Hepatocyte (in vitro differentiated cells): Measurements from ENCODE around the gene GNL1. TPM values are rescaled to one million over a fixed set of nuclear protein-coding genes. Genes with fewer than 3 reads are reported as not detected.

Source experiments
- DNase-seq: peaks from one replicate; pipeline ENCODE4 v3.0.0-alpha.2; 2016; ENCODE audit warnings: low spot score
- H2AFZ ChIP-seq: fragments of 200-600 bp; sonication (generic); 2 replicates; pipeline ENCODE4 v1.6.0; 2016; ENCODE audit warnings: antibody characterized with exemption, mild to moderate bottlenecking
- H3K27ac ChIP-seq: fragments of 200-600 bp; sonication (generic); 2 replicates; pipeline ENCODE4 v1.5.1; 2016; ENCODE audit warnings: mild to moderate bottlenecking
- H3K27me3 ChIP-seq: fragments of 200-600 bp; sonication (generic); 2 replicates; pipeline ENCODE4 v1.6.1; 2016
- H3K36me3 ChIP-seq: fragments of 200-600 bp; sonication (generic); replicated peaks from 2 replicates; pipeline ENCODE4 v1.5.1; 2016; ENCODE audit warnings: low read depth; ENCODE audit not compliant: insufficient read depth
- H3K4me1 ChIP-seq: fragments of 200-600 bp; sonication (generic); 2 replicates; pipeline ENCODE4 v1.5.1; 2016; ENCODE audit warnings: mild to moderate bottlenecking, moderate library complexity; ENCODE audit not compliant: insufficient read depth
- H3K4me2 ChIP-seq: fragments of 200-600 bp; sonication (generic); 2 replicates; pipeline ENCODE4 v1.6.0; 2016
- H3K4me3 ChIP-seq: fragments of 200-600 bp; sonication (generic); 2 replicates; pipeline ENCODE4 v1.5.1; 2016; ENCODE audit warnings: mild to moderate bottlenecking
- H3K79me2 ChIP-seq: fragments of 200-600 bp; sonication (generic); 2 replicates; pipeline ENCODE4 v1.6.0; 2017; ENCODE audit warnings: mild to moderate bottlenecking
- H3K9me2 ChIP-seq: fragments of 200-600 bp; sonication (generic); replicated peaks from 2 replicates; pipeline ENCODE4 v1.6.0; 2017; ENCODE audit warnings: mild to moderate bottlenecking; ENCODE audit not compliant: insufficient read depth
- H3K9me3 ChIP-seq: fragments of 200-600 bp; sonication (generic); 2 replicates; pipeline ENCODE4 v1.5.1; 2016; ENCODE audit warnings: low read depth, mild to moderate bottlenecking
- H4K20me1 ChIP-seq: fragments of 200-600 bp; sonication (generic); 2 replicates; pipeline ENCODE4 v1.6.0; 2016; ENCODE audit warnings: mild to moderate bottlenecking; ENCODE audit not compliant: insufficient read depth, poor library complexity, severe bottlenecking
- EZH2 ChIP-seq: fragments of 200-600 bp; sonication (generic); IDR thresholded peaks from 2 replicates; pipeline ENCODE4 v1.6.1; 2016; ENCODE audit warnings: antibody characterized with exemption, mild to moderate bottlenecking, borderline replicate concordance
- EZH2phosphoT487 ChIP-seq: fragments of 200-600 bp; sonication (generic); IDR thresholded peaks from one replicate; pipeline ENCODE4 v1.6.1; 2018; ENCODE audit warnings: antibody characterized with exemption, mild to moderate bottlenecking, low read depth, moderate library complexity; ENCODE audit not compliant: unreplicated experiment, severe bottlenecking
- WGBS: methylation state at CpG from one replicate; pipeline ENCODE4 v1.1.6; 2016; ENCODE audit warnings: low lambda C conversion rate; ENCODE audit errors: missing lambda C conversion rate; 5-methylcytosine and 5-hydroxymethylcytosine counted together
- polyA plus RNA-seq: library from polyadenylated mRNA; unstranded; fragments of >200 nt; fragmentation: Nextera tagmentation; extraction: Ambion mirVana; gene quantifications from 2 replicates; pipeline ENCODE4 v1.2.1, GENCODE V29; 2016
- total RNA-seq: library from RNA; depleted of rRNA; stranded (reverse); fragments of >200 nt; gene quantifications from 2 replicates; pipeline ENCODE4 v1.2.3, GENCODE V29; 2014
- TF ChIP-seq, protein P1 (sequence below): fragments of 200-600 bp; sonication (generic); IDR thresholded peaks from 2 replicates; pipeline ENCODE4 v1.5.1; 2016; ENCODE audit warnings: antibody characterized with exemption, mild to moderate bottlenecking; ENCODE audit not compliant: poor library complexity

Gene GNL1
- total and polyA plus RNA-seq, 2 experiments from 2014 or later, result 29.5 to 81.1 TPM

DNA sequence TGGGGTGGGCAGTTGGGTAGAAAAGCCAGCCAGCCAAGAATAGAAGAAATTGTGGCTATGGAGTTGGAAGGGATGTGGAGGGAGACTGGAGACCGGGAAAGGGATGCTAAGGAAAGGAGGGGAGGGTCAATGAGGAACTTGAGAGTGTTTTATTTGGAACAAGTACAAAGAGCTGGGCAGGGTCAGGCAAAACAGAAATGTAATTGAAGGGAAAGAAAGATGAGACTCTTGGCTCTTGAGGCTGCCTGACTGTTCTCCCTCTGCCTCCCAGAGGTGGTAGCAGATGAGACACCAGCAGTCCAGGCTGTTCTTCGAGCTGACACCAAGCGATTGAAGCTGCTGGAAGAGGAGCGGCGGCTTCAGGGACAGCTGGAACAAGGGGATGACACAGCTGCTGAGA, 27.6 kb upstream of the GNL1 start:
- no peak for DNase-seq
- Histone ChIP-seq H3K4me3 (no peak overlapping the region), H3K4me1 (no peaks in the 10 kb centered on the region), H3K27ac (no peak overlapping the region), H2AFZ (no peak overlapping the region), H3K27me3 (no peaks in the 10 kb centered on the region), H3K4me2 (no peak overlapping the region), H3K79me2 (no peaks in the 10 kb centered on the region), H4K20me1 (no peaks in the 10 kb centered on the region), H3K9me3 (no peaks in the 10 kb centered on the region), H3K9me2 (no peaks in the 10 kb centered on the region), H3K36me3 (no peaks in the 10 kb centered on the region)
- TF ChIP-seq EZH2, result no peak
- TF ChIP-seq, protein P1, sequence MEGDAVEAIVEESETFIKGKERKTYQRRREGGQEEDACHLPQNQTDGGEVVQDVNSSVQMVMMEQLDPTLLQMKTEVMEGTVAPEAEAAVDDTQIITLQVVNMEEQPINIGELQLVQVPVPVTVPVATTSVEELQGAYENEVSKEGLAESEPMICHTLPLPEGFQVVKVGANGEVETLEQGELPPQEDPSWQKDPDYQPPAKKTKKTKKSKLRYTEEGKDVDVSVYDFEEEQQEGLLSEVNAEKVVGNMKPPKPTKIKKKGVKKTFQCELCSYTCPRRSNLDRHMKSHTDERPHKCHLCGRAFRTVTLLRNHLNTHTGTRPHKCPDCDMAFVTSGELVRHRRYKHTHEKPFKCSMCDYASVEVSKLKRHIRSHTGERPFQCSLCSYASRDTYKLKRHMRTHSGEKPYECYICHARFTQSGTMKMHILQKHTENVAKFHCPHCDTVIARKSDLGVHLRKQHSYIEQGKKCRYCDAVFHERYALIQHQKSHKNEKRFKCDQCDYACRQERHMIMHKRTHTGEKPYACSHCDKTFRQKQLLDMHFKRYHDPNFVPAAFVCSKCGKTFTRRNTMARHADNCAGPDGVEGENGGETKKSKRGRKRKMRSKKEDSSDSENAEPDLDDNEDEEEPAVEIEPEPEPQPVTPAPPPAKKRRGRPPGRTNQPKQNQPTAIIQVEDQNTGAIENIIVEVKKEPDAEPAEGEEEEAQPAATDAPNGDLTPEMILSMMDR, result no peak
- no peak for TF ChIP-seq EZH2phosphoT487
- 97% methylated on average over 5 of the region's 5 CpGs for WGBS

DNA sequence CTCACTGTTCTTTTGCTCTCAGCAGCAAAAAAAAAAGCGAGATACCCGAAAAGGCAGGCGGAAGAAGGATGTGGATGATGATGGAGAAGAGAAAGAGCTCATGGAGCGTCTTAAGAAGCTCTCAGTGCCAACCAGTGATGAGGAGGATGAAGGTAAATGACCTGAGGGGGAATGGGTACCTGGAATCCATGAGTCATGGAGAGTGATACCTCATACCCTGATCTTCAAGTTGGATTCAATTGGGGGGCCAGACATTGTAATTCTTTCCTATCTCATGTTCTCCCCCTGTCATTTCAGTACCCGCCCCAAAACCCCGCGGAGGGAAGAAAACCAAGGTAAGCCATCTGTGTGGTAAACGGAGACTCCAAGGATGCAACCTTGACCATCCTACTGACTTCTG, 21.8 kb upstream of the GNL1 start:
- Histone ChIP-seq H3K9me3 (no peaks in the 10 kb centered on the region), H3K36me3 (no peaks in the 10 kb centered on the region), H3K79me2 (peaks cover 38% of the 10 kb centered on the region), H2AFZ (no peak overlapping the region), H3K9me2 (no peaks in the 10 kb centered on the region), H3K27me3 (no peaks in the 10 kb centered on the region), H3K27ac (no peak overlapping the region), H3K4me2 (no peak overlapping the region), H4K20me1 (peaks cover 38% of the 10 kb centered on the region), H3K4me1 (no peaks in the 10 kb centered on the region), H3K4me3 (no peak overlapping the region)
- TF ChIP-seq EZH2phosphoT487 (no peak), EZH2 (no peak)
- TF ChIP-seq, protein P1, result no peak
- WGBS, result 96% methylated on average over 8 of the region's 8 CpGs
- DNase-seq, result no peak

GRCh38 chr6:30573113-30573512, 16.8 kb upstream of the GNL1 start:
- Histone ChIP-seq H4K20me1 (peaks cover 51% of the 10 kb centered on the region), H3K4me1 (peaks cover 17% of the 10 kb centered on the region), H3K4me3 (no peak overlapping the region), H3K79me2 (peaks cover 52% of the 10 kb centered on the region), H3K9me2 (no peaks in the 10 kb centered on the region), H3K36me3 (no peaks in the 10 kb centered on the region), H2AFZ (no peak overlapping the region), H3K27ac (peak overlapping the region; percentile 95), H3K9me3 (no peaks in the 10 kb centered on the region), H3K4me2 (peak overlapping the region; percentile 83), H3K27me3 (no peaks in the 10 kb centered on the region)
- DNase-seq, result peak; percentile 23
- WGBS, result 62% methylated on average over 4 of the region's 4 CpGs
- TF ChIP-seq EZH2phosphoT487 (no peak), EZH2 (no peak)
- TF ChIP-seq, protein P1, result no peak

GRCh38 chr6:30572148-30572547, 15.9 kb upstream of the GNL1 start:
- H3K4me2 ChIP-seq, result peak overlapping the region; percentile 83
- no peaks in the 10 kb centered on the region for H3K27me3 ChIP-seq
- peak; percentile 26 for DNase-seq
- H3K4me1 ChIP-seq, result peaks cover 17% of the 10 kb centered on the region
- peak overlapping the region; percentile 43 for H3K4me3 ChIP-seq
- H4K20me1 ChIP-seq, result peaks cover 44% of the 10 kb centered on the region
- H2AFZ ChIP-seq, result no peak overlapping the region
- no peaks in the 10 kb centered on the region for H3K9me2 ChIP-seq
- no peaks in the 10 kb centered on the region for H3K36me3 ChIP-seq
- TF ChIP-seq EZH2phosphoT487 (no peak), EZH2 (no peak)
- TF ChIP-seq, protein P1, result no peak
- H3K79me2 ChIP-seq, result peaks cover 50% of the 10 kb centered on the region
- no peaks in the 10 kb centered on the region for H3K9me3 ChIP-seq
- peak overlapping the region; percentile 95 for H3K27ac ChIP-seq
